GM23338 (cell line): ENCODE results near the gene CRBN.

Experiments
- CTCF ChIP-seq, 2 experiments: fragments of 200-600 bp in 1 of 2; sonication (generic) in 1 of 2; conservative IDR thresholded peaks; 2 replicates each; pipeline versions ENCODE4 v1.5.1 to v1.6.1; 2016 to 2017; ENCODE audit warnings: antibody characterized with exemption in 2 of 2, low read depth in 2 of 2, mild to moderate bottlenecking in 2 of 2, moderate library complexity in 1 of 2
- EZH2phosphoT487 ChIP-seq: fragments of 200-600 bp; sonication (generic); IDR thresholded peaks from one replicate; pipeline ENCODE4 v1.8.1; 2018; ENCODE audit warnings: antibody characterized with exemption; ENCODE audit not compliant: unreplicated experiment
- ZNF114 ChIP-seq: fragments of 250-450 bp; sonication (Bioruptor Pico); IDR thresholded peaks from 2 replicates; pipeline ENCODE4 v1.5.0; 2020; ENCODE audit warnings: mild to moderate bottlenecking, moderate library complexity
- TF ChIP-seq, protein P1 (sequence below): IDR thresholded peaks from one replicate; pipeline ENCODE4 v1.6.1; 2018; ENCODE audit warnings: antibody characterized with exemption; ENCODE audit not compliant: unreplicated experiment

DNA sequence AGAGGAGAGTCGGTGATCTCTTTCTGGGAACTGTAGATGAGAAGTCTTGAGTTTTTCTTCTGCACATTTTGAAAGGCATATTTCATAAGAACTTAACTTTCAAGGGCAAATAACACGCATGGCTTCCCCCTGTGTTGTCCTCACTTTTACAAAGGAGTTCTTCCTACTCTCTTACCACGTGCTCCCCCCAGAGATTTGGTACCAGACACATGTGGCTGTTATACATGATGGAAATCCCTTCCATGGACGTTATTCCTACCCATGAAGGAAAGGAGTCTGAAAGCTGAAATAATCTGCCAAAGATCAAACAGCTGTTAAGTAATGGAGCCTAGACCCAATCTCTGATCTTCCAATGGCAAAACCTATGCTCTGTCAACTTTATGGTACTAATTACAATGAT lies 73.7 kb downstream of the CRBN start:
- TF ChIP-seq CTCF (conservative IDR thresholded peaks at IDR 0.05; ENCODE audit: low read depth in 2 of 2): no peak
- TF ChIP-seq, protein P1, sequence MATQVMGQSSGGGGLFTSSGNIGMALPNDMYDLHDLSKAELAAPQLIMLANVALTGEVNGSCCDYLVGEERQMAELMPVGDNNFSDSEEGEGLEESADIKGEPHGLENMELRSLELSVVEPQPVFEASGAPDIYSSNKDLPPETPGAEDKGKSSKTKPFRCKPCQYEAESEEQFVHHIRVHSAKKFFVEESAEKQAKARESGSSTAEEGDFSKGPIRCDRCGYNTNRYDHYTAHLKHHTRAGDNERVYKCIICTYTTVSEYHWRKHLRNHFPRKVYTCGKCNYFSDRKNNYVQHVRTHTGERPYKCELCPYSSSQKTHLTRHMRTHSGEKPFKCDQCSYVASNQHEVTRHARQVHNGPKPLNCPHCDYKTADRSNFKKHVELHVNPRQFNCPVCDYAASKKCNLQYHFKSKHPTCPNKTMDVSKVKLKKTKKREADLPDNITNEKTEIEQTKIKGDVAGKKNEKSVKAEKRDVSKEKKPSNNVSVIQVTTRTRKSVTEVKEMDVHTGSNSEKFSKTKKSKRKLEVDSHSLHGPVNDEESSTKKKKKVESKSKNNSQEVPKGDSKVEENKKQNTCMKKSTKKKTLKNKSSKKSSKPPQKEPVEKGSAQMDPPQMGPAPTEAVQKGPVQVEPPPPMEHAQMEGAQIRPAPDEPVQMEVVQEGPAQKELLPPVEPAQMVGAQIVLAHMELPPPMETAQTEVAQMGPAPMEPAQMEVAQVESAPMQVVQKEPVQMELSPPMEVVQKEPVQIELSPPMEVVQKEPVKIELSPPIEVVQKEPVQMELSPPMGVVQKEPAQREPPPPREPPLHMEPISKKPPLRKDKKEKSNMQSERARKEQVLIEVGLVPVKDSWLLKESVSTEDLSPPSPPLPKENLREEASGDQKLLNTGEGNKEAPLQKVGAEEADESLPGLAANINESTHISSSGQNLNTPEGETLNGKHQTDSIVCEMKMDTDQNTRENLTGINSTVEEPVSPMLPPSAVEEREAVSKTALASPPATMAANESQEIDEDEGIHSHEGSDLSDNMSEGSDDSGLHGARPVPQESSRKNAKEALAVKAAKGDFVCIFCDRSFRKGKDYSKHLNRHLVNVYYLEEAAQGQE: no peak
- no peak for TF ChIP-seq ZNF114 (CRISPR knock-in tag)
- no peak for TF ChIP-seq EZH2phosphoT487
